ENCODE results near the gene DMRT3. TPM values are rescaled to one million over a fixed set of nuclear protein-coding genes. Genes with fewer than 3 reads are reported as not detected.

Gene DMRT3
- polyA plus RNA-seq, 3 donors, result not detected

- no peak overlapping the region for H3K4me3 ChIP-seq (replicated peaks in 1 of 3; ENCODE audit: low read depth in 2 of 3, low read length in 3 of 3)
- no peaks in the 10 kb centered on the region for H3K79me2 ChIP-seq (ENCODE audit: insufficient read depth, low read length)
- no peak overlapping the region for H2AFZ ChIP-seq (ENCODE audit: insufficient read depth, low read depth, low read length, poor library complexity, severe bottlenecking)
- Mint-ChIP-seq H3K4me3 (peak overlapping the region in 1 of 2 donors; percentile 65), H3K27ac (no peak overlapping the region), H3K9me3 (peaks cover 0 to 20% (median 12%) of the 10 kb centered on the region in 7 donors), H3K4me1 (peaks cover 28% of the 10 kb centered on the region), H3K27me3 (ENCODE audit: low read depth in 3 of 3) (peaks cover 91 to 96% (median 94%) of the 10 kb centered on the region in 3 donors), H3K36me3 (peaks cover 0 to 17% of the 10 kb centered on the region in 2 donors)
- no peaks in the 10 kb centered on the region for H3K36me3 ChIP-seq (replicated peaks in 1 of 2; ENCODE audit: control insufficient read depth in 1 of 2, insufficient read depth in 2 of 2, low read length in 2 of 2)
- H3K9me3 ChIP-seq (replicated peaks in 1 of 2; ENCODE audit: control insufficient read depth in 1 of 2, insufficient read depth in 1 of 2, low read length in 2 of 2), result peaks cover 0 to 42% of the 10 kb centered on the region in 2 donors
- no peak overlapping the region for H3K4me2 ChIP-seq (replicated peaks; ENCODE audit: extremely low read depth, low read length, poor library complexity, severe bottlenecking)
- no peak overlapping the region for H3K9ac ChIP-seq (ENCODE audit: insufficient read depth, low read length, poor library complexity, severe bottlenecking)
- no peaks in the 10 kb centered on the region for H4K20me1 ChIP-seq (ENCODE audit: insufficient read depth, low read length)
- H3K4me1 ChIP-seq (ENCODE audit: control insufficient read depth in 1 of 2, insufficient read depth in 2 of 2, low read length in 2 of 2), result peaks cover 5 to 19% of the 10 kb centered on the region in 2 donors
- DNase-seq, result no peak
- TF ChIP-seq CTCF (IDR thresholded peaks at IDR 0.05), result no peak
- H3K27ac ChIP-seq (ENCODE audit: low read depth in 1 of 2, low read length in 2 of 2), result no peak overlapping the region
- intact Hi-C loops (cut with micrococcal nuclease), result no loop called here
- no CpG with 5 or more reads among the region's 2 CpGs for WGBS (ENCODE audit: insufficient coverage)
- peaks cover 84 to 94% of the 10 kb centered on the region in 2 donors for H3K27me3 ChIP-seq (ENCODE audit: control insufficient read depth in 2 of 2, insufficient read depth in 2 of 2, low read length in 2 of 2)
Measured at GRCh38 chr9:979983-980382, 3.5 kb downstream of the DMRT3 start.

GRCh38 chr9:980640-981039 is 4.2 kb downstream of the DMRT3 start:
- no peak for TF ChIP-seq CTCF (IDR thresholded peaks at IDR 0.05)
- Histone ChIP-seq H3K4me1 (ENCODE audit: control insufficient read depth in 1 of 2, insufficient read depth in 2 of 2, low read length in 2 of 2) (peaks cover 4 to 17% of the 10 kb centered on the region in 2 donors), H3K27me3 (ENCODE audit: control insufficient read depth in 2 of 2, insufficient read depth in 2 of 2, low read length in 2 of 2) (peaks cover 83 to 93% of the 10 kb centered on the region in 2 donors), H4K20me1 (ENCODE audit: insufficient read depth, low read length) (no peaks in the 10 kb centered on the region), H3K4me2 (replicated peaks; ENCODE audit: extremely low read depth, low read length, poor library complexity, severe bottlenecking) (no peak overlapping the region), H2AFZ (ENCODE audit: insufficient read depth, low read depth, low read length, poor library complexity, severe bottlenecking) (no peak overlapping the region), H3K27ac (ENCODE audit: low read depth in 1 of 2, low read length in 2 of 2) (no peak overlapping the region), H3K36me3 (replicated peaks in 1 of 2; ENCODE audit: control insufficient read depth in 1 of 2, insufficient read depth in 2 of 2, low read length in 2 of 2) (no peaks in the 10 kb centered on the region), H3K4me3 (replicated peaks in 1 of 3; ENCODE audit: low read depth in 2 of 3, low read length in 3 of 3) (no peak overlapping the region), H3K9ac (ENCODE audit: insufficient read depth, low read length, poor library complexity, severe bottlenecking) (no peak overlapping the region), H3K9me3 (replicated peaks in 1 of 2; ENCODE audit: control insufficient read depth in 1 of 2, insufficient read depth in 1 of 2, low read length in 2 of 2) (peaks cover 0 to 36% of the 10 kb centered on the region in 2 donors), H3K79me2 (ENCODE audit: insufficient read depth, low read length) (no peaks in the 10 kb centered on the region)
- H3K27ac Mint-ChIP-seq, result no peak overlapping the region
- peaks cover 0 to 17% (median 5%) of the 10 kb centered on the region in 7 donors for H3K9me3 Mint-ChIP-seq
- H3K36me3 Mint-ChIP-seq, result peaks cover 0 to 13% of the 10 kb centered on the region in 2 donors
- peaks cover 86 to 94% (median 91%) of the 10 kb centered on the region in 3 donors for H3K27me3 Mint-ChIP-seq (ENCODE audit: low read depth in 3 of 3)
- peaks cover 23% of the 10 kb centered on the region for H3K4me1 Mint-ChIP-seq
- no CpG with 5 or more reads among the region's 4 CpGs for WGBS (ENCODE audit: insufficient coverage)
- intact Hi-C loops (cut with micrococcal nuclease), result no loop called here
- no peak for DNase-seq
- H3K4me3 Mint-ChIP-seq, result peak overlapping the region in 1 of 2 donors; percentile 85
